Inflammatory macrophage treated with lipopolysaccharide for 1 hour (primary cell): ENCODE data around the gene FAIM2.

Experiments
- DNase-seq, 2 donors: peaks; one replicate each; pipeline ENCODE4 v3.0.0-alpha.2; 2020 to 2022

FAIM2 gene

DNA sequence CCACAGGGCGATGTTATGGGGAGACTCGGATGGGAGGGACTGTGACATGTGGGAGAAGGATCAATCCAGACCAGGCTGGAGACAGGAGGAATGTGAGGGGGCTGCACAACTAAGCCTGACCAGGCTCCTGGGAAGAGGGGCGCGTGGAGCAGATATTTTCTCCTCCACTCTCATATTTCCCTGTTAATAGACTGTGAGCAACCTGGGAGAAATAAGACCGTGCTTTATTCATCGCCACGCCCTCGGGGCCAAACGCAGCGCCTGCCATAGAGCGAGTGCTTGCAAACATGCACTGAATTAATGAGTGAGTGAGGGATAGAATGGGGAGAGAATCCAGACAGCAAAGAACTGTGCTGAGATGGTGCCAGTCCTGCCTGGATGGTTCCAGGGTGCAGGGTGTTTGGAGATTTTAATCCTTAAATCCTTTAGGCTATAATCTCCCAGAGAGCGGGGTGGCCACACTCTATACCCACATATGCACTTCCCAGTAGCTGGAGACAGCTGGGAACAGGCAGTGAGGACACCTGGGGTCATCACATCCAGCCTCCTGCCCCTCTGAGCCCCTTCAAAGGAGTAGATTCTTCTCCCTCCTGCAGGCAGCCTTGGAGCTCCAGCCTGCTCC is 13.6 kb upstream of the FAIM2 start:
- no peak for DNase-seq

DNA sequence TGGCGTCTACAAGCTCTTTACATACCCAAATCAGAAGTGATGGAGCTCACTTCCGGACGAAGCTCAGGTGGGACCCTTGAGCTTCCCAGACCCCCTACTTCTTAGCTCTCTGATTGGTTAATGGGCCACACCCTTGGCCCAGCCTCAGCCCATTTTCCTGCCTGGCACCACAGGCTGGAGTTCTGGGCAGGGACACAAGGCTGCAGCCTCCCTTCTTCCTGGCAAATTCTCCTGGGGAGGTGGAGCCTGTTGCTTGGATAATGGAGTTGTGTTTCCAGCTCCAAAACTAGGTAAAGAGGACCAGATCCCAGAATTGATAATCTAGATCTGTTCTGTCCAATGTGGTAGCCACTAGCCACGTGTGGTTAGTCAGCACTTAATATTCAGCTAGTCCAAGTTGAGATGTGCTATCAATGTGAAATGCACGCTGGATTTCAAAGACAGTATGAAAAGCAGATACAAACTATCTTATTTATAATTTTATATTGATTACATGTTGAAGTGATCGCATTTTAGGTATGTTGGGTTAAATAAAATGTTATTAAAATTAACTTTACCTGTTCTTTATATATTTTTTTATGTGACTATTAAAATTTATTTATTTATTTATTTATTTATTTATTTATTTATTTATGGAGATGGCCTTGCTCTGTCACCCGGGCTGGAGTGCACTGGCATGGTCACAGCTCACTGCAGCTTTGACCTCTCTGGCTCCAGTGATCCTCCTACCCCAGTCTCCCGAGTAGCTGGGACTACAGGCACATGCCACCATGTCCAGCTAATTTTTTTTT is 12.6 kb upstream of the FAIM2 start:
- no peak for DNase-seq

DNA sequence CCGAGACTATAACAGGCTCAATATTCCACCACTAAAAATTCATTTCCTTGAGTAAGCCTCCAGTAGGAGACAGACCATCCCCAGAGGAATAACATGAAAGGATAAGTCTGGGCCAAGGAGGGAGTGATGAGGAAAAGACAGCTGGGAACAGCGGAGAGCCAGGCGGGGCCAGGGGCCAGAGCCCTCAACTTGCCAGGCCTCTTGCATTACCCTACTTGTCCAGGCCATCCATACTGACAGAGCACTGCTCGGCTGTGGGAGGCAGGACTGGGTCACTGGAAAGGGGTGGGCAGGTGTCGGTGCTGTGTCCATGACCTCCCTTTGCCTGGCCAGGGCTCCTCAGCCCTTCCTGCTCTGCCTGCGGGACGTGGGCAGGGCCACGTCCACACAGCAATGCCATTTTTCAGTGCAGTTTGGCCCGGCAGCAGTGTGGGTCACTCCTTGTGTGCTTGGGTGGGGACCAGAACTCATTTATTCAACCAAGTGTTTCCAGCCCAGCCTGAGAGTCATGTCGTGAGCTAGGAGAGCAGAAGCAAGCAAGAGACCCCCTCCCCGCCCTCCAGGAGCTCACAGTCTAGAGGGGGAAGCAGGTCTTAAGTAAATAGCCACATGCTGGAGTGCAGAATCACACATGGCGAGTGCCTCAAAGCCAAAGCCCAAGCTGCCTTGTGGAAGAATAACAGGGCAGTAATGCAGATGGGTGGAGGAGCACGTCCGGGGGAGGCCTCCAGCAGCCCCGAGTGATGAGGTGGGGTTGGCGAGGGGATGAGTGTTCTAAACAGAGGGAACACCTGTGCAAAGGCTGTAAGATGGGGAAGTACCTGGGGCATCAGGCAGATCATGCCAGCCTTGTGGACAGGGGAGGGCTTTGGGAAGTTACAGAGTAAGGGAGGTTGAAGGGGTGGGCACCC is 8.9 kb upstream of the FAIM2 start:
- no peak for DNase-seq

DNA sequence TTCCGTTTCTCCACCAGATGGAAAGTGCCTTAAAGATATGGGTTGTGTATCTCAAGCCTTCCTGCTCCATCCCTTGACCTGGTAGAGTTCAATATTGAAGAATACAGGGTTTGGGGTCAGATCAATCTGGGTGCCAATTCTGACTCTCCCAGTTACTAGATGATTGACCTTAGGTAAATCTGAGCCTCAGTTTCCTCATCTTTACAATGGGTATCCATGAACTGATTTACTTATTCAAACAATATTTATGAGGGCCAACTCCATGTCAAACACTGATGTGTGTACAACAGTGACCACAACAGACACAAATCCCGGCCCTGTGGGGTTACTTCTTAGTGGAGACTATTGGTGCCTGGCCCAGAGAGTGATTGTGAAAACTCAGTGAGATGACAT is 7.5 kb upstream of the FAIM2 start:
- DNase-seq, result no peak

DNA sequence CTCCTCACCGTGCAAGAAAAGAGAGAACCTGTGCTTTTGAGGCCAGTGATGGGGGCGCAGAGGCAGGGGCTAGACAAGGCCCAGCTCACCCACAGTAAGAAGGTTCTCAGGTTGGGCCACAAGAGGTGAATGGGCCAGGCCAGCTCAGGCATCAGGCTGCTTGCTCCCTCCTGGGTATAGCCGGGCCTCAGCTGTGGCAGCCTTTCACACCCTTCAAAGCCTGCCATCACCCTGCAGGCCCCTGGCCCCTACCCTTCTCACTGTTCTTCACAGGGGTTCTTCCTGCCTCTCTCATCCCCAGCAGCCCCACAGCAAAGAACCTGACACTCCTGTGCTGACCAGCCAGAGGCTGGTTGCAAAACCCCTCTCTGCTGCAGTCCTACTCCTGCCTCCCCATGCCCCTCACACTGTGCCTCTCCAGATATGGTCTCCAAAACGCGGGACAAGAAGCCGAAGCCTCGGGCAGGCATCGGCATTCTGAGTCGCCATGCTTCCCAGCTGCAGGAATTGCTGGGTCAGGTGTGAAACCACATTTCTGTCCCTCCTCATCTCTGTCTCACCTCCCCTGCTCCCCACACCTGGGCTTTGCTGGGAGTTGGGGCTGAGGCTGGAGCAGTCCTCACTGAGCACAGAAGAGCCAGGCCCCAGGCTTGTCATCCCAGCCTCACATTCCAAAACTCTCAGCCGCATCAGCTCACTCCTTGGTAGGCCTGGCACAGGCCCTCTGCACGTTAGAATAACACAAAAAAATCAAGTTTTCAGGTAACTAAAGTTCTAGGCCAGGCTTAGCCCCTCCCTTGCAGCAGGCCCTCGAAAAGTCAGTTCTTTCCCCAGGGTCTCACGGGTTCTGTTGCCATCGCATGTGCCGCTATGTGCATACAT is 6.9 kb upstream of the FAIM2 start:
- DNase-seq, result no peak

DNA sequence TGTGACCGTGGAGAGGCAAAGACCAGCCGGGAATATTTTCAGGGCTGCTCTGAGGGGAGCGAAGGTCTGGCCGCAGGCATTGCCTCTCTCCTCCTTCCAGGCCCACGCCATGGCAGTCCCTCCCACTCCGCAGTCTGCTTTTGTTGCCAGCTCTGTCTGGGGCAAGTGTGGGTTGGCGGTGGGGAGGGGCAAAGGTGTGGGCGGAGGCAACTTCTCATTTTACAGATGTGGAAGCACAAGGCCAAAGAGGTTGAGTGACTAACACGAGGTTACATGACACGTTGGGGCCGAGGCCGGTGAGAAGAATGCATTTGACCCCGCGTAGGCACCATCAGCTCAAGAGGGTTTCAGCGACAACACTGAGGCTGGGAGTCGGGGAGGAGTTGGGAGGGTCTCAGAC is 6.1 kb upstream of the FAIM2 start:
- peak; percentile 65 to 96 for DNase-seq

DNA sequence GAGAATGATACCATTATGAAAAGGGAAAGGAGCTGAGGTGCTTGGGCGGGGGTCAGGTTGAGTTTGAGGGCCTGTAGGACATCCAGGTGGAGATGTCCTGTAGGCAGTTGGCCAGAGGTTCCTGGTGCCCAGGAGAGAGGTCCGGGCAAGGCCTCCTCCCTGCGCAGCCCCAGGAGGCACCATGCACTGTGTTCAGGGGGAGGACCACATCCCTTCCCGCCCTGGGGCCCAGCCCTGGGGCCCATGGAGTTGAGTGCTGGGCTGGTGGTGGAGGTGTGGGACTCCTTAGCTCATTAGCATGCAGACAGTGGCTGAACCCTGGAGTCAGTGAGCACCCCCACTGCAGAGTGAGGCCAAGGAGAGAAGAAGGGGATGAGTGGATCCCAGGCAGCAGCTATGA is 5.7 kb upstream of the FAIM2 start:
- DNase-seq, result no peak

DNA sequence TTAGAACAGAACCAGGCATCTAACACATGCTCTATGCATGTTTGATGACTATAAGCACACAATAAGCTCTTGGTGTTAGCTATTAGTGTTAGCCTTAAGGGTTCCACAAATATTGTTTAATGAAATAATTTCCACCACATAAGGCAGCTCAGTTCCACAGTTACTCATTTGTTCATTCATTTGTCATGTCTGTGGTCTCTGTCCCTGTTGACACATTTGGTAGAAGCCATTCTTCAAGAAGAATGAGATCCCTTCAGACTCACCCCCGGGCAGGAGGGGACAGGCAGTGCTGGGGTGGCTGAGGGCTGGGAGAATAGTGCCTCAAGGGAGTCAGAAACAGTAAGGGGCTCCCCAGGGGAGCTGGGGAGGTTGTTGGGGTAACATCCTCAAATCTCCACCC is 3.7 kb upstream of the FAIM2 start:
- DNase-seq, result no peak

DNA sequence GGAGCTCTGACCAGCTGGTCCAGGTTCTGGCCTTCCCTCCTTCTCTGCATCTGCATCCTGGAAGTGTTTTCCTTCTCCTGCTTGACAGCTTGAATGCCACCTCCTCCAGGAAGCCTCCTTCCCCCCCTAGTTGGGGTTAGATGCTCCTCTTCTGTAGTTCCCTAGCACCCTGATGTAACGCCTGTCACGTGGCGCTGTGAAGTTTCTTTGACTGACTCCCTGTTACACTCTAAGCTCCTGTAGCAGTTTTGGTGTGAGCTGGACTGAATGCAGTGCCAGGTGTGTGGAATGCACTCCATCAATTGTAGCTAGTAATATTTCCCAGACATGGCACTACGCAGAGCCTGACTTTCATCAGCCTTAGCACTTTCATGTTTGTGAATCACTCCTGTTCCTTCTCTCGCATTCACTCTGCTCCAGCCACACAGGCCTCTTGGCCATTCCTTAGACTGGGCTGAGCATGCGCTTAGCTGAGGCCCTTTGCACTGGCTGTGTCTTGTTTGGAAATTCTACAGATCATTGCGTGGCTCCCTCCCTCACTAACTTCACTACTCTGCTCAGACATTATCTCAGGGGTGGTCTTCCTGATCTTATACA is 2.1 kb upstream of the FAIM2 start:
- DNase-seq, result no peak

DNA sequence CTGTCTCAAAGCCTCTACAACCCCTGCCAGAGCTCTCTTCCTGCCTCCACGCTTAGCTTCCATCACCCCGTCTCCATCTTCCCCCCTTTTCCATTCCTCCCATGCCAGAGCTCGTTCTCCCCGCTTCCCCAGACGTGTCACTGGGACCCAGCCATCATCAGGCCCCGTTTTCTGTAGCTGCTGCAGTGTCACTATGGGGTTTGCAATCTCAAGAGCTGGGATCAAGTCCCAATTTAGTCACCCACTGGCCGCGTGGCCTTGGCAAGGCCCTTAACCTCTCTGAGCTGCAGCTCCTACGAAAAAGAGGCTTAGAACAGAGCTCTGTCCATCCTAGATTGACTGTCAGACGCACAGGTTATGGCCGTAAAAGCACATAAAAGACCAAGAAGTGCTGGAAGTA is 901 bp upstream of the FAIM2 start:
- no peak for DNase-seq

DNA sequence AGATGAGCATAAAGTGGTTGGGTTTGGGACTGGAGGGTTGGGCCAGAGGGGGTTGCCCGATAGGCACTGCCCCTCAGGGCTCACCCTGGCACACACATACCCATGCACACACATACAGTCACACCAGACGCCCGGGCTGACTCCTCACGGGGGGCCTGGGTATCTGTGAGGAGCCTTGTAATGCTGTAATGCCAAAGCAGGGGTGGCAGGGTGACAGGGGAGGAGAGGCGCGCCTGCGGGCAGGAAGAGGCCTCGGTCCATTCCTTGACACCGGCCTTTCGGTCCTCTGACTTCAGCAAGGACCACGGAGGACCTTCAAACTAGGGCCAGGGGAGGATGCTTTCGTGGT is 375 bp downstream of the FAIM2 start:
- no peak for DNase-seq

DNA sequence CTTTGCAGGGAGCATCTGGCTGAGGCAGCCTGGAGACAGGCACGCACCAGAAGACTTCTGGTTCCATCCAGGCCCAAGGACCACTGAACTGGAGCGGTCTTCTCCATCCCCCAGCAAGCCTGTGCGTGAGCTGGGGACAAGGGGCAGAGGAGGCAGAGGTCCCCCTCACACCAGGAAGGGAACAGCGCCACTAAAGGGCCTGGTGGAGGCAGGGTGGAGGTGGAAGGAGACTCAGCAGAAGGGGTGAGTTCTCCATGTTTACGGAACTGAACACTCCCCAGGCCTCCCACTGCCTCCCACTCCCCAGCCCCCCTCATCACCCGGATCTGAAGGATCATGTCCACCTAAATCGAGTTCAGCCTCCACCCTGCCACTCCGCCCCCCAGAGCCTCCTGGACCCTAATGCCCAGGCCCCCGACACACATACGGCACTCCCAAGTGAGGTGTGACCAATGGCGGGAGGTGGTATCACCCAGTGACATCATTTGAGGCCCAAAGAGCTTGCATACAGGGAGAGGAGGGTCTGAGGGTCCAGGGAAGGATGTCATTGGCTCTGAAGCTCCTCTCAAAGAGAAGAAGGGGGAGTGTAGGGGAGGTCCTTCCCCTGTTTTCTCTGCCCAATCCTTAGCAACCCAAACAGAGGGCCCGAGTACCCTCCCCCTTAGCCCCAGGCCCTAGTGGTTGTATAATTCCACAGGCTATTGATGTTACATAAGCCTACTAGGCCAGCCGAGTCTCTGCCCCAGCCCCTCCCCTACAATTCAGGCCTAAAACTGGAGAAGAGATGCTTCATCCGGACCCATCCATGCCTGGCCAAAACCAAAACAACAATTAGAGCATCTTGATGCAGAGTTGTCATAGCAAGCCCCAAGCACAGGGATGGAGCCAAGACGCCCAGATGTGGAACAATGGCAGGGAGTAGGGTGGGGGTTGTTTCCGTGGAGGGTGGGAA is 1.0 kb downstream of the FAIM2 start:
- DNase-seq, result no peak

DNA sequence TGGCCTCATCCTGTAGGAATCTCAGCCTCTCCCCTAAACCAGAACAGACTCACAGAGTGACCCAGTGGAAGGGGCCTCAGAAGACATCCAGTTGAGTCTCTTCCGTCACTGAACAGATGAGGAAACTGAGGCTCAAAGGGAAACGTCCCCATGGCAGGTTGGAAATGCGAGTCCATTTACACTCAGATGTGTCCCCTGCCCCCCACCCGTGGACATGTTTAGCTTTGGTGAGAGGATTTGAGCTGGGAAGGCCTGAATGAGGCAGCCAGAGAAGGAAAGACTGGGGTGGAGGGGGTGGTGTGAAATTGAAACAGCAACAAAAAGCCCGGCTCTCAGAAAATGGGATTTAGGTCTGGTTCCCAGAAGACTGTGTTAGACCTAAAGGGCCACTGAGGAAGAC is 1.7 kb downstream of the FAIM2 start:
- DNase-seq, result no peak

DNA sequence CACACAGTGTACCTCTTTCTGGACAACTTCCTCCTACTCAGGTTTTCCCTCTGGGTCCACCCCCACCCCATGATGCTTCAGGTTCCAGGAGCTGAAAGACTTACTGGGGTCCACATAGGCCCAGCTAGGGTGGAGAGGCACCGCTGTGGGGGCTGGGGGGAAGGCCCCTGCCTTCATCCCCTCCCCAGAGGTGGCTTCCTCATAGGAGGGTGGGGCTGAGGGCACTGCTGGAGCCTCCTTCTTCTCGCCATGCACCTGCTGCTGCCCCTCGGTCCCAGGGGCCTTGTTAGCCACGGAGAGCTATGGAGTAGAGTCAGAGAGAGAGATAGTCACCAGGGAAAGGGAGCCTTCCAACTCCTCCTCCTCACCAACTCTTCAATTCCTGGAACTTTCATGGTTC is 2.7 kb downstream of the FAIM2 start:
- no peak for DNase-seq

DNA sequence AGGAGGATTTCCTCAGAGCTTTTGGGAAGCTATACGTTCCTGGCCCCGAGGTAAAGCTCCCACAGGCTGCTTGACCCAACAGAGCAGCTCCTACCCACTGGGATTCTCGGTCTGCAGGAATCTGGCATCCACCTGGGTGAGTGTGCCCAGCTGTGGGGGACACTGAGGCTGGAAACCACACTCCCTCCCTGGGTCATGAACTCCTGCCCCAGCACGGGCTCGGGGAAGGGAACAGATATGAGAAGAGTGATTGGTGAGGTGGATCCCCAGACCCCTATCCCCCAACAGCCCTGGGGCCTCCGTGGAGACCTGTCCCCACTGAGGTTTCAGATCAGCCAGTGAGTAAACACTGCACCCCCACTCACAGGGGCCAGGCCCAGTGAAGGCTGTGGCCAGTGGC is 3.3 kb downstream of the FAIM2 start:
- DNase-seq, result no peak

DNA sequence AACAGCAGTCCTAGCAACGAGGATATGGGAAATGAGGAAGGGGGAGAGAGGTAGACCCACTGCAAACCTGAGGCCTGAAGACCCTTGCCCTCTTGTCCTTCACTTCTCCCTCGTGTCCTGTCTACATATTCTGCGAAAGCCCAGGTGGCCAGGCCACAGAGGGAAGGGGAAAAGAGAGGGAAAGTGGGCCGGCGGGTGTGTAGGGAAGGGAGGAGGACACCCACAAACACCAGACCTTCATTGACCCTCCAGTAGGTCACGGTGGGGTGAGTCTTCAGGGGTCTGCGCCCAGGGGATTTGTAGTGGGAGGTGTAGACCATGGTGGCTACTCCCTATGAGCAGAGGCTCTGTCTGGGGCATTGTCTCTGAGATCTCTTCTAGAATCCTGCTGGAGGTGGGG is 3.8 kb downstream of the FAIM2 start:
- no peak for DNase-seq

DNA sequence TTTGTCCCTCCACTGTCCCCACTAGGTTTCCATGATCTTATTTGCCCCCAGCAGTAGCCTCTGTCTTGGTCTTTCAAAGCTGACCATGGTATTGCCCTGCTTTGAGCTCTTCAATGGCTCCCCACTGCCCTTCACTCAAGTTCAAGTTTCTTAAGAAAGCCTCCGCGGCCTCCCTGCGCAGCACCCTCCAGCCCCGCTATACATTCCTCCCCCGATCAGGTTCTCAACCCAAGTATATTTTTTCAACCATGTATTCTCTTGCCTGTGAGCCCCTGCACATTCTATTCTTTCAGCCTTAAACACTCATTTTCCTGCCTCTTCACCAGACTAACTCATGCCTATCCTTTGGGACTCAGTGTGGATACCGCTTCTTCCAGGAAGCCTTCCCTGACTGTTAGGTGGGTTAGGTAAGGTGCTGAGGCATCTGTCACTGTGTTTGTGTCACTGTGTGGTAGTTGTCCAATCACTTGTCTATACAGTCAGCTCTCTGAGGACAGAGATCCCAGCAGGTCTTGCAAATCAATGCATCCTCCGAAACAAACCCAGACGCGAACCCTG is 4.3 kb downstream of the FAIM2 start:
- DNase-seq, result no peak

DNA sequence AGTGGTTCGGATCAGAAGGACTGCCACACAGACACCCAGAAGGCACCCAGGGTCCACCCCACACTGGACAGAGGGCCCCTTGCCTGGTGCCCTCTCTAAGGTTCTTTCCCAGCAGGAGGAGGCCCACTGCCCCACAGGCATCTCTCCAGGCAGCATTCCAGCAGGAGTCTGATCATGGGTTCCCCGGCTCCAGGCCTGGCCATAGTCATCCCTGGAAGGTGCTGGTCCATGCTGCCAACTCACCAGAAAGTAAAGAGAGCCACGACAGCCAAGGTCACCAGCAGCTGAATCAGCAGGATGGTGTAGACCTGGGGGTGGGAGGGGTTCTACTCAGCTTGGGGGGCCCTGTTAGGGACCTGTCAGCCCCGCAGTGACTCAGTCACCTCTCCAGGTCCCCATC is 6.4 kb downstream of the FAIM2 start:
- DNase-seq, result no peak

DNA sequence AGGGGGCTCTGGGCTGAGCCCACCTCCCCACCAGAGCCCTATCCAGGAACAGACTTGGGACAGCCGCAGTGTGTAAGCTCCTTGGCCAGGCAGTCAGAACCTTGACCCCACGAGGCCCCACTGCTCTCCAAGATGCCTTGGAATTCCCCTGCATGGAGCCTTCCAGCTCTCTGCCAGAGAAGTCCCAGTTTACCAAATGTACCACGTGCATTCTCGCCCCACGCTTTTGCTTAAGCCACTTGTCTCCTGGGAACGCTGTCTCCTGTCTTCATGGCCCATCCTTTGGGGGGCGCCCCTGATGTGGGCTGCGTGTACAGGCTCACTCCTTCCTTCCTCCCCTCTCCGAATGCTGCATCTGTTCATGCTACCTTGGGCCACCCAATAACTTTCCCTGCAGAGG is 7.9 kb downstream of the FAIM2 start:
- DNase-seq, result no peak

DNA sequence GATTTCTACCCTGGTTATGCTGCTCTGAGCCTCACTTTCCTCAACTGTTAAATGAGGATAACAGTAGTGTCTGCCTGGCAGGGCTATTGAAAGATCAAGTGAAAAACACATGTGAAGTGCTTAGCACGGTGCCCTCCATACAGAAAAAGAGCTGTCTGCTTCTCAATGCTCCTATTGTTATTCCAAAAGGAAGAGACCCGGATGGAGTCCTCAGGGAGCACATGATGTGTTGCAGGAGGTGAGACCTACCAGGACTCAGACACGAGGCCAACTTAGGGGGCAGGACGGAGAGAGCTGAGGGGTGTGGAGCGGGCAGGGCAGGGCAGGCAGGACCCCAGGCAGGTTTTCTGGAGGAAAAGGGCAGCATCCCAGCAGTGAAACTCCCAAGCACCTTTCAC is 8.9 kb downstream of the FAIM2 start:
- DNase-seq, result no peak
